ENCODE measurements around the gene SLC13A2. TPM values are rescaled to one million over a fixed set of nuclear protein-coding genes. Genes with fewer than 3 reads are reported as not detected.
"Not testable (repeated sequence)": the region's sequence is repeated elsewhere in the genome, so short reads cannot be mapped to it uniquely, and the experiment has no call there.

Gene SLC13A2
- total RNA-seq, 4 donors from 2014 or later: 49.7 to 95.0 (median 50.3) TPM; not detected in 1

DNA sequence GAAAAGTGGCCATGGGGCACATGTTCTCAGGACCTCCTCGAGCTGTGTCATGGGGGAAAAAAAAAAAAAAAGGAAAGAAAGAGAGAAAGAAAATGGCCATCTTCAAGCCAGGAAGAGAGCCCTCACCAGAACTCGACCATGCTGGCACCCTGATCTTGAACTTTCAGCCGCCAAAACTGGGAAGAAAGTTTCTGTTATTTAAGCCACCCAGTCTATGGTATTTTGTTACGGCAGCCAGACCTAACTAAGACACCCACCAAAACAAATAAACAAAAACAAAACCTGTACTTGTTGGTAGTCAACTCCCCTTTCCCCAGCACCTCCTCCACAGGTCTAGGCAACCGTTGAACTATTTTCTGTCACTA, 26.1 kb upstream of the SLC13A2 start:
- Histone ChIP-seq H3K27me3 (no peaks in the 10 kb centered on the region), H3K4me3 (no peak overlapping the region), H3K9me3 (no peaks in the 10 kb centered on the region), H3K4me1 (no peaks in the 10 kb centered on the region), H3K27ac (no peak overlapping the region), H3K36me3 (no peaks in the 10 kb centered on the region)
- WGBS, 2 donors (ENCODE audit: low coverage in 1 of 2): 66 to 71% methylated on average over 5 of the region's 5 CpGs
- intact Hi-C loops (cut with DNase I; ENCODE audit: low total_unique reads) (no loop called here), in situ Hi-C loops (cut with MboI; ENCODE audit: low pct_ligation_motif_present in 1 of 4, low pct_unique_long_range_greater_than_20kb in 1 of 4, low sequenced_read_pairs in 3 of 4) (no loop called here)
- TF ChIP-seq POLR2AphosphoS5 (IDR thresholded peaks at IDR 0.05): no peak
- TF ChIP-seq POLR2A (IDR thresholded peaks at IDR 0.05): no peak
- TF ChIP-seq, protein P1, sequence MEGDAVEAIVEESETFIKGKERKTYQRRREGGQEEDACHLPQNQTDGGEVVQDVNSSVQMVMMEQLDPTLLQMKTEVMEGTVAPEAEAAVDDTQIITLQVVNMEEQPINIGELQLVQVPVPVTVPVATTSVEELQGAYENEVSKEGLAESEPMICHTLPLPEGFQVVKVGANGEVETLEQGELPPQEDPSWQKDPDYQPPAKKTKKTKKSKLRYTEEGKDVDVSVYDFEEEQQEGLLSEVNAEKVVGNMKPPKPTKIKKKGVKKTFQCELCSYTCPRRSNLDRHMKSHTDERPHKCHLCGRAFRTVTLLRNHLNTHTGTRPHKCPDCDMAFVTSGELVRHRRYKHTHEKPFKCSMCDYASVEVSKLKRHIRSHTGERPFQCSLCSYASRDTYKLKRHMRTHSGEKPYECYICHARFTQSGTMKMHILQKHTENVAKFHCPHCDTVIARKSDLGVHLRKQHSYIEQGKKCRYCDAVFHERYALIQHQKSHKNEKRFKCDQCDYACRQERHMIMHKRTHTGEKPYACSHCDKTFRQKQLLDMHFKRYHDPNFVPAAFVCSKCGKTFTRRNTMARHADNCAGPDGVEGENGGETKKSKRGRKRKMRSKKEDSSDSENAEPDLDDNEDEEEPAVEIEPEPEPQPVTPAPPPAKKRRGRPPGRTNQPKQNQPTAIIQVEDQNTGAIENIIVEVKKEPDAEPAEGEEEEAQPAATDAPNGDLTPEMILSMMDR (IDR thresholded peaks at IDR 0.05): no peak
- TF ChIP-seq EP300 (IDR thresholded peaks at IDR 0.05; ENCODE audit: low read depth): no peak
- DNase-seq: no peak

DNA sequence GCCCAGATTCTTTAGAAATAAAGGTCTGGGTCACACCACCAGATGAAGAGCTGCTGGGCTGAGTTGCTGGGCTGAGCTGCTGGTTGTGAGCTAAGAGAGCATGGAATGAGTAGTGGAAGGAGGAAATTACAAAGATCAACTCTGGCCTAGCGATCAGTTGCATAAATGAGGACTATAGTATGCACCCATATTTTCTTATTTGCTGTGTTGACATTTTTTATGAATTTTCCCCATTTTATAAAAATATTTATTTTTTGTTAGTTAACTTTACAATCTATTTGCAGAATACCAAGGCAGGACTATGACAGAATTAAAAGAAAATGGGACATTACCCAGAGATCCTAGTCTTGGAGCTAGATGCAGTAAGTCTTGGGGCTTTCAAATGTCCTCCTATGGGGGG, 23.6 kb upstream of the SLC13A2 start:
- Histone ChIP-seq H3K9me3 (no peaks in the 10 kb centered on the region), H3K4me3 (no peak overlapping the region), H3K27me3 (no peaks in the 10 kb centered on the region), H3K4me1 (no peaks in the 10 kb centered on the region), H3K27ac (no peak overlapping the region), H3K36me3 (no peaks in the 10 kb centered on the region)
- no peak for DNase-seq
- TF ChIP-seq, protein P1 (IDR thresholded peaks at IDR 0.05): no peak
- TF ChIP-seq EP300 (IDR thresholded peaks at IDR 0.05; ENCODE audit: low read depth): no peak
- no peak for TF ChIP-seq POLR2AphosphoS5 (IDR thresholded peaks at IDR 0.05)
- TF ChIP-seq POLR2A (IDR thresholded peaks at IDR 0.05): no peak
- in situ Hi-C loops (cut with MboI; ENCODE audit: low pct_ligation_motif_present in 1 of 4, low pct_unique_long_range_greater_than_20kb in 1 of 4, low sequenced_read_pairs in 3 of 4): no loop called here
- intact Hi-C loops (cut with DNase I; ENCODE audit: low total_unique reads): no loop called here
- 75 to 86% methylated on average over 1 of the region's 1 CpG for WGBS, 2 donors (ENCODE audit: low coverage in 1 of 2)

DNA sequence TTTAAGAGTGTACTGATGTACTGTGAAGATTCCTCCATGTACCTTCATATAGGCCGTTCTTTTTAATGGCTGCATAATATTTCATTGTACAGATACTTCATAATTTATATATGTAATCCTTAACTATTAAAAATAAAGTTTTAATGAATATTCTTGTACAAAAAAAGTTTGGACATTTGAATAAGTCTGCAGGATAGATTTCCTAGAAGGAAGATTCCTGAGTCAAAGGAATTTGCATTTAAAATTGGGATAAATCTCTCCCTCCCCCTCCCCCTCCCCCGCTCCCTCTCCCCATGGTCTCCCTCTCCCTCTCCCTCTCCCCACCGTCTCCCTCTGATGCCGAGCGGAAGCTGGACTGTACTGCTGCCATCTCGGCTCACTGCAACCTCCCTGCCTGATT, 15.6 kb upstream of the SLC13A2 start:
- DNase-seq: no peak
- no peaks in the 10 kb centered on the region for H3K27me3 ChIP-seq
- no peaks in the 10 kb centered on the region for H3K4me1 ChIP-seq
- no peaks in the 10 kb centered on the region for H3K9me3 ChIP-seq
- in situ Hi-C loops (cut with MboI; ENCODE audit: low pct_ligation_motif_present in 1 of 4, low pct_unique_long_range_greater_than_20kb in 1 of 4, low sequenced_read_pairs in 3 of 4): no loop called here
- no peak overlapping the region for H3K4me3 ChIP-seq
- 85 to 87% methylated on average over 4 to 6 of the region's 6 CpGs for WGBS, 2 donors (ENCODE audit: low coverage in 1 of 2)
- no peaks in the 10 kb centered on the region for H3K36me3 ChIP-seq
- no peak overlapping the region for H3K27ac ChIP-seq
- intact Hi-C loops (cut with DNase I; ENCODE audit: low total_unique reads): no loop called here
- TF ChIP-seq, protein P1 (IDR thresholded peaks at IDR 0.05): no peak
- TF ChIP-seq EP300 (IDR thresholded peaks at IDR 0.05; ENCODE audit: low read depth) (no peak), POLR2A (IDR thresholded peaks at IDR 0.05) (no peak), POLR2AphosphoS5 (IDR thresholded peaks at IDR 0.05) (no peak)

DNA sequence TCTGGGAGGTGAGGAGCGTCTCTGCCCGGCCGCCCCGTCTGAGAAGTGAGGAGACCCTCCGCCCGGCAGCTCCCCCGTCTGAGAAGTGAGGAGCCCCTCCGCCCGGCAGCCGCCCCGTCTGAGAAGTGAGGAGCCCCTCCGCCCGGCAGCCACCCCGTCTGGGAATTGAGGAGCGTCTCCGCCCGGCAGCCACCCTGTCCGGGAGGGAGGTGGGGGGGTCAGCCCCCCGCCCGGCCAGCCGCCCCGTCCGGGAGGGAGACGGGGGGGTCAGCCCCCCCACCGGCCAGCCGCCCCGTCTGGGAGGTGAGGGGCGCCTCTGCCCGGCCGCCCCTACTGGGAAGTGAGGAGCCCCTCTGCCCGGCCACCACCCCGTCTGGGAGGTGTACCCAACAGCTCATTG, 14.6 kb upstream of the SLC13A2 start:
- 98% methylated on average over 15 of the region's 32 CpGs; no CpG with 5 or more reads in 1 of the 2 donors for WGBS, 2 donors (ENCODE audit: low coverage in 1 of 2)
- intact Hi-C loops (cut with DNase I; ENCODE audit: low total_unique reads); H3K4me3 ChIP-seq; H3K36me3 ChIP-seq; H3K27ac ChIP-seq; DNase-seq; H3K9me3 ChIP-seq; H3K27me3 ChIP-seq; H3K4me1 ChIP-seq; in situ Hi-C loops (cut with MboI; ENCODE audit: low pct_ligation_motif_present in 1 of 4, low pct_unique_long_range_greater_than_20kb in 1 of 4, low sequenced_read_pairs in 3 of 4): not testable (repeated sequence)

DNA sequence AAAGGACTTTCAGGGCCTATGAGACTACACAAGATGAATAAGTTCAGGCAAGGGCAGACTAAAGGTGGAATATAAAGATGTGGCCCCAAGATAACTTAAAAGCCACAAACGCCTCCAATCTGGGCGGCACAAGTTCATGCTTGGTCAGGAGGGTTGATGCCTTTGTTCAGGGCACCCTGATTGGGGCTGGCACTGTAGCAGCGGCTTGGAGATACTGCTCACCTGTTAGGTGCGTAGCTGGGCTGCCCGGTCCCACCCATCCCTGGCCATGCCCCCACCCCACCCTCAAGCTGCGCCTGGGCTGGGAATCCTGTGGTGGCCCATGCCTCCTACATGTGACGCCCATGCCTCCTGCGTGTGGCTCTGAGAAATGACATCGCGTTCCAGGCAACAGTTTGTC, 12.5 kb upstream of the SLC13A2 start:
- no peaks in the 10 kb centered on the region for H3K36me3 ChIP-seq
- DNase-seq: no peak
- 86% methylated on average over 10 of the region's 10 CpGs; no CpG with 5 or more reads in 1 of the 2 donors for WGBS, 2 donors (ENCODE audit: low coverage in 1 of 2)
- H3K9me3 ChIP-seq: no peaks in the 10 kb centered on the region
- intact Hi-C loops (cut with DNase I; ENCODE audit: low total_unique reads): no loop called here
- no peaks in the 10 kb centered on the region for H3K4me1 ChIP-seq
- TF ChIP-seq, protein P1 (IDR thresholded peaks at IDR 0.05): no peak
- TF ChIP-seq POLR2A (IDR thresholded peaks at IDR 0.05) (no peak), POLR2AphosphoS5 (IDR thresholded peaks at IDR 0.05) (no peak), EP300 (IDR thresholded peaks at IDR 0.05; ENCODE audit: low read depth) (no peak)
- H3K27me3 ChIP-seq: no peaks in the 10 kb centered on the region
- in situ Hi-C loops (cut with MboI; ENCODE audit: low pct_ligation_motif_present in 1 of 4, low pct_unique_long_range_greater_than_20kb in 1 of 4, low sequenced_read_pairs in 3 of 4): no loop called here
- H3K4me3 ChIP-seq: no peak overlapping the region
- H3K27ac ChIP-seq: no peak overlapping the region
